Colonic mucosa (tissue), 4 donors: ENCODE data around the gene PHF10. TPM values are rescaled to one million over a fixed set of nuclear protein-coding genes. Genes with fewer than 3 reads are reported as not detected.

ENCODE experiments used
- DNase-seq: peaks from one replicate; pipeline ENCODE4 v3.0.0-alpha.2; 2020
- H3K27ac ChIP-seq: fragments of 200-600 bp; one replicate; pipeline ENCODE4 v1.8.0; 2021
- H3K27me3 ChIP-seq: fragments of 200-600 bp; one replicate; pipeline ENCODE4 v1.8.0; 2021
- H3K36me3 ChIP-seq: fragments of 200-600 bp; one replicate; pipeline ENCODE4 v1.8.0; 2021
- H3K4me1 ChIP-seq: fragments of 200-600 bp; one replicate; pipeline ENCODE4 v1.8.0; 2021; ENCODE audit warnings: mild to moderate bottlenecking
- H3K4me3 ChIP-seq: fragments of 200-600 bp; one replicate; pipeline ENCODE4 v1.8.0; 2021
- H3K9ac ChIP-seq, 2 donors: one replicate each; pipeline ENCODE4 v1.7.0; 2013; ENCODE audit warnings: control low read depth in 2 of 2, low read depth in 2 of 2, low read length in 2 of 2
- H3K9me3 ChIP-seq: fragments of 200-600 bp; one replicate; pipeline ENCODE4 v1.8.0; 2021
- intact Hi-C: fragments of 100-400 bp; cut with DNase I; formaldehyde crosslinking; loops from one replicate; pipeline ENCODE4 v1.14.1; 2022
- total RNA-seq, 2 donors: library from RNA; stranded (reverse); fragmentation: NEBNext Ultra II Directional in 1 of 2; extraction: Animal tissue kit (Norgen Biotek cat#: 25700) in 1 of 2; gene quantifications; one replicate each; pipeline ENCODE4 v1.2.1, GENCODE V29; 2021
- TF ChIP-seq, protein P1 (sequence below): fragments of 200-600 bp; IDR thresholded peaks from one replicate; pipeline ENCODE4 v1.8.0; 2022; ENCODE audit warnings: antibody characterized with exemption, mild to moderate bottlenecking
- donor health status: healthy.
- donor health status: DM: no; HTN: no; CAD: no.
- donor health status: DM: no; HTN: no; CAD: no.

The PHF10 gene
- total RNA-seq, 2 donors from 2014 or later: 37.5 to 39.6 TPM

DNA sequence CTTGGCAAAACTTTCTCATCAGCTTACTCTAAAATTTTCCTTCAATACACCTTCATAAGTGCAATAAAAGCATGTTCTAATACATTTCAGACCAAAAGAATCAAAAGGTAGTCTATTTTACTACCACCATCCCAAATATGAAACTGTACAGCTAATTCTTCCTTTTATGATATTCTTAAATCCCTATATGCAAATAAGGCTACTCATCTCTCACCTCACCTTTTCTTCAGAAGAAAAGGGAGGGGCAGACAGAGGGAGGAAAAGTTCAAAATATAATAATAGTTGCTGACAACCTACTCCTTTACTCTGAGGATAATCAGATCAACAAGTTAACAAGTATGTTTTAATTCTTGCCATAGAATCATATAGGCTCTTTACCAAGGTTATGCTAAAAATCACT, 15.0 kb downstream of the PHF10 start:
- no peak overlapping the region for H3K9ac ChIP-seq
- no peak for DNase-seq
- H3K9me3 ChIP-seq: no peaks in the 10 kb centered on the region
- H3K27ac ChIP-seq: no peak overlapping the region
- intact Hi-C loops: loop anchor here (10.0 kb wide), 1 partner anchor 46 kb away; the partner anchor contains the start of genes DYNLT2 and ERMARD
- H3K4me3 ChIP-seq: no peak overlapping the region
- H3K4me1 ChIP-seq: no peaks in the 10 kb centered on the region
- H3K36me3 ChIP-seq: no peaks in the 10 kb centered on the region
- H3K27me3 ChIP-seq: no peaks in the 10 kb centered on the region
- TF ChIP-seq, protein P1, sequence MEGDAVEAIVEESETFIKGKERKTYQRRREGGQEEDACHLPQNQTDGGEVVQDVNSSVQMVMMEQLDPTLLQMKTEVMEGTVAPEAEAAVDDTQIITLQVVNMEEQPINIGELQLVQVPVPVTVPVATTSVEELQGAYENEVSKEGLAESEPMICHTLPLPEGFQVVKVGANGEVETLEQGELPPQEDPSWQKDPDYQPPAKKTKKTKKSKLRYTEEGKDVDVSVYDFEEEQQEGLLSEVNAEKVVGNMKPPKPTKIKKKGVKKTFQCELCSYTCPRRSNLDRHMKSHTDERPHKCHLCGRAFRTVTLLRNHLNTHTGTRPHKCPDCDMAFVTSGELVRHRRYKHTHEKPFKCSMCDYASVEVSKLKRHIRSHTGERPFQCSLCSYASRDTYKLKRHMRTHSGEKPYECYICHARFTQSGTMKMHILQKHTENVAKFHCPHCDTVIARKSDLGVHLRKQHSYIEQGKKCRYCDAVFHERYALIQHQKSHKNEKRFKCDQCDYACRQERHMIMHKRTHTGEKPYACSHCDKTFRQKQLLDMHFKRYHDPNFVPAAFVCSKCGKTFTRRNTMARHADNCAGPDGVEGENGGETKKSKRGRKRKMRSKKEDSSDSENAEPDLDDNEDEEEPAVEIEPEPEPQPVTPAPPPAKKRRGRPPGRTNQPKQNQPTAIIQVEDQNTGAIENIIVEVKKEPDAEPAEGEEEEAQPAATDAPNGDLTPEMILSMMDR: no peak

DNA sequence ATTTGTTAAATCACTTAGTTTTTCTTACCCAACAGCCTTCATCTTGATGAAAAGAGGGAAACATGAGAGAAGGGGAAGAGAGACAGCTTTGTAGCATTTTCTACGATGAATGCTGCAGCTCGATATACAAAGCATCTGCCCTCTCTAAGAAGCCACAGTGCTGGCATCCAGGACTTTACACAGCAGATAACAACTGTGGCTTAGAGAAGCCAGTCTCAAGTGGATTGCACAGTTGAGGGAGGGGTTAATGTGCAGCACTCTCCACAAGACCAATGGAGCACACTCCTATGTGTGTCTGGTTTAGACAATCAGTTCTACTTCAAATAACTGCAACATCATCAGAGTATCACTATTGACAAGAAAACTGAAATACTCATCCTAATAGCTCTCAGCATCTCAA, 16.5 kb downstream of the PHF10 start:
- H3K27ac ChIP-seq: no peak overlapping the region
- H3K4me3 ChIP-seq: no peak overlapping the region
- H3K9ac ChIP-seq: no peak overlapping the region
- intact Hi-C loops: loop anchor here (10.0 kb wide), 1 partner anchor 47 kb away; the partner anchor contains the start of genes DYNLT2 and ERMARD
- peaks cover 8% of the 10 kb centered on the region for H3K4me1 ChIP-seq
- no peaks in the 10 kb centered on the region for H3K36me3 ChIP-seq
- no peaks in the 10 kb centered on the region for H3K27me3 ChIP-seq
- TF ChIP-seq, protein P1: no peak
- no peak for DNase-seq
- H3K9me3 ChIP-seq: no peaks in the 10 kb centered on the region

DNA sequence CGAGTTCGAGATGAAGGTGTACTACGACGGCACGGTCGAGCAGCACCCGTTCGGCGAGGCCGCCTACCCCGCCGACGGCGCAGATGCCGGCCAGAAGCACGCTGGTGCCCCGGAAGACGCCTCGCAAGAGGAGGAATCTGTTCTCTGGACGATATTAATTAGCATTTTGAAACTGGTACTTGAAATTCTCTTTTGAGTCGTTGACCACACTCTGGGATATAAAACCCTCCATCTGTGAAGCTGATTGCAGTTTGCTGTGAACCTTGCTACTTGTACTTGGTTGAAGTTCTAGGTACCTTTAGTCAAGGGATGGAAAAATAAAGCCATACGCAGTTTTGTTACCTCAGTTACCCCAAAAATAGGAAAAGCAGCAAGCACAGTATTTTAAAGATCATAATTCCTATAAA, 21.5 kb downstream of the PHF10 start:
- Histone ChIP-seq H3K27me3 (no peaks in the 10 kb centered on the region), H3K36me3 (no peaks in the 10 kb centered on the region), H3K27ac (peak overlapping the region; percentile 94), H3K9ac (peak overlapping the region; percentile 95 to 97), H3K9me3 (no peaks in the 10 kb centered on the region), H3K4me3 (peak overlapping the region; percentile 92), H3K4me1 (peaks cover 8% of the 10 kb centered on the region)
- no peak for DNase-seq
- TF ChIP-seq, protein P1: no peak
- intact Hi-C loops: loop anchor here (10.0 kb wide), 1 partner anchor 52 kb away; the partner anchor contains the start of genes DYNLT2 and ERMARD

DNA sequence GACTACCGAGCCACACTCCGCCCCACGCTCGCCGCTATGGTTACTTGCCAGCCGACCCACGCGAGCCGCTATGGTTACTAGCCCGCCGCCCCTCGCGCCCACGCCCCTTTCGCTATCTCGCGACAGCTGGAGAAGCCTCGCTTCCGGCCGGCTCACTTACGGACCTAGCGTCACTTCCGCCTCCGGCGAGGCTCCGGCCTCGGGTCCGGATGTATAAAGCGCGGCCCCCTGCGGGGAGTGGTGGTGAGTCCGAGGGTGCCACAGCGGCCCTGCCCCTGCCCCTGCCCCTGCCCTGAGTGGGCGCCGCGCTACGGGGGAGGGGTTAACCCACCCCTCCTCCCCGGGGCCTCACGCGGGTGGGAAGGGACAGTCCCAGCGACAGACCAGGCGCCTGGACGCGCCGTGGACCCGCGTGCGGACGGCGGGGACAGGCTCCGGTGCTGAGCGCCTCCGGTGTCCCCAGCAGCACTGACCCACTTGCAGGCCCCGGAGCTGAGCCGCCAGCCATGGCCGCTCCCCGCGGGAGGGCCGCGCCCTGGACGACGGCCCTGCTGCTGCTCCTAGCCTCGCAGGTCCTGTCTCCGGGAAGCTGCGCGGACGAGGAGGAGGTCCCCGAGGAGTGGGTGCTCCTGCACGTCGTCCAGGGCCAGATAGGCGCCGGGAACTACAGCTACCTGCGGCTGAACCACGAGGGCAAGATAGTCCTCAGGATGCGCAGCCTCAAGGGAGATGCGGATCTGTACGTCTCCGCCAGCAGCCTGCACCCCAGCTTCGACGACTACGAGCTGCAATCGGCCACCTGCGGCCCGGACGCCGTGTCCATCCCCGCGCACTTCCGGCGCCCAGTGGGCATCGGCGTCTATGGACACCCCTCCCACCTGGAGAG, 22.1 kb downstream of the PHF10 start, which contains the start of the genes C6orf120 and WDR27:
Gene C6orf120, plus strand, starts transcription at position 173 of the 886 bp plus-strand sequence. Its CDS starts 334 bp downstream, at position 507.
Gene WDR27, minus strand, starts transcription at position 76 of the 886 bp plus-strand sequence. CDS start 13,024 bp downstream, outside the sequence.
- Histone ChIP-seq H3K4me1 (peaks cover 8% of the 10 kb centered on the region), H3K9me3 (no peaks in the 10 kb centered on the region), H3K27ac (peak within 1 kb of the TSS; percentile 94), H3K9ac (peak within 1 kb of the TSS; percentile 95 to 97), H3K36me3 (no peaks in the 10 kb centered on the region), H3K27me3 (no peaks in the 10 kb centered on the region), H3K4me3 (peak within 1 kb of the TSS; percentile 92)
- intact Hi-C loops: loop anchor here (10.0 kb wide), 1 partner anchor 53 kb away; the partner anchor contains the start of genes DYNLT2 and ERMARD
- TF ChIP-seq, protein P1: no peak
- DNase-seq: peak; percentile 98

DNA sequence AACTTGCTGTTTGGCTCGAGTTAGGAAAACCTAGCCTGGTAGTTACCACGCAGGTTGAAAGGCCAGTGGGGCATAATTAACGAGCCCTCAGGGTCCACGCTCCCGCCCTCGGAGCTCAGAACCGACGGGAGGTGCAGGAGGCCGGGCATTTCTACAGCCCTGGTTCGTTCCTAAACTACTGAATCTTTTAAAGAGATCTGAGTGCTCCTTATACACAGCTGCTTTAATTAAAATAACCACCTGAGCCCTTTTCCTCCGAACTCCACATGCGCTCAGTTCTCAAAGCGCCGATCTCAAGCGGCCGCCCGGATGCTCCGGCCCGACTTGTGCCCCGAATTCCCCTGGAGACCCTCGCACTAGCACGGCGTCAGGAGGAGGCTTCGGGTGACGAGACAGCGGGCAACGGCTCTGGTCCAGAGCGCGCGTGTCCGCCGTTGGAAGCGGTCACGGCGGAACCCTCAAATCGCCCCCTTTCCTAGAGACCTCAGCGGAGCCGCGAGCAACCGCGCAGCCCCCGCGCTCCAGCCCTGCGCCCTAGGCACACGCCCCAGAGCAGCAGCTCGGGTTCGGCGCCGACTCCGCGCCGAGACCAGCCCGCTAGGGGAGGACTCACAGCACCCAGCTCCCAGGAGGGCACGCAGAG, 22.9 kb downstream of the PHF10 start:
- no peaks in the 10 kb centered on the region for H3K36me3 ChIP-seq
- peak overlapping the region; percentile 94 for H3K27ac ChIP-seq
- H3K4me3 ChIP-seq: peak overlapping the region; percentile 92
- H3K4me1 ChIP-seq: peaks cover 8% of the 10 kb centered on the region
- intact Hi-C loops: loop anchor here (10.0 kb wide), 1 partner anchor 53 kb away; the partner anchor contains the start of genes DYNLT2 and ERMARD
- H3K9ac ChIP-seq: peak overlapping the region; percentile 92 to 95
- no peaks in the 10 kb centered on the region for H3K9me3 ChIP-seq
- TF ChIP-seq, protein P1: no peak
- H3K27me3 ChIP-seq: no peaks in the 10 kb centered on the region
- peak; percentile 39 for DNase-seq
